Measurements from ENCODE around the gene DNAAF8.

The DNAAF8 gene

DNA sequence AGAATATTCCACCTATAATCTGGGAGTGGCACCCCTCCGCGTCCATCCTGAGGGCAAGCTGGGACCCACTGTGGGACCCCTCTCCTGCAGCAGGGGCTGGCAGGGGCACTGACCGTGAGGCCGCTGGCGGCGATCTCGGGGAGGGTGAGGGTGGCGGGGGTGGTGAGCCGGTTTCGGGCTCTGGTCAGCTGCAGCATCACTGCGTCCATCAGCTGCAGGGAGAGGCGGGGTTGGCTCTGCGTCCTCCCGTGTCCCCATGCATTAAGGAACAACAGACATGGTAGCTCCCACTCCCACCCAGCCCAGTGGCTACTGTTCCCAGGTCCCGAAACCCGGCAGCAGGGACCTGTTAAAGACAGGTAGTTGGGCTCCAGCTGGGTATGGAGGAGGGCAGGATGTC, 64.1 kb downstream of the DNAAF8 start:
- DNase-seq (ENCODE audit: insufficient read length, low spot score): no peak
- TF ChIP-seq, protein P1, sequence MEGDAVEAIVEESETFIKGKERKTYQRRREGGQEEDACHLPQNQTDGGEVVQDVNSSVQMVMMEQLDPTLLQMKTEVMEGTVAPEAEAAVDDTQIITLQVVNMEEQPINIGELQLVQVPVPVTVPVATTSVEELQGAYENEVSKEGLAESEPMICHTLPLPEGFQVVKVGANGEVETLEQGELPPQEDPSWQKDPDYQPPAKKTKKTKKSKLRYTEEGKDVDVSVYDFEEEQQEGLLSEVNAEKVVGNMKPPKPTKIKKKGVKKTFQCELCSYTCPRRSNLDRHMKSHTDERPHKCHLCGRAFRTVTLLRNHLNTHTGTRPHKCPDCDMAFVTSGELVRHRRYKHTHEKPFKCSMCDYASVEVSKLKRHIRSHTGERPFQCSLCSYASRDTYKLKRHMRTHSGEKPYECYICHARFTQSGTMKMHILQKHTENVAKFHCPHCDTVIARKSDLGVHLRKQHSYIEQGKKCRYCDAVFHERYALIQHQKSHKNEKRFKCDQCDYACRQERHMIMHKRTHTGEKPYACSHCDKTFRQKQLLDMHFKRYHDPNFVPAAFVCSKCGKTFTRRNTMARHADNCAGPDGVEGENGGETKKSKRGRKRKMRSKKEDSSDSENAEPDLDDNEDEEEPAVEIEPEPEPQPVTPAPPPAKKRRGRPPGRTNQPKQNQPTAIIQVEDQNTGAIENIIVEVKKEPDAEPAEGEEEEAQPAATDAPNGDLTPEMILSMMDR (IDR thresholded peaks at IDR 0.05; ENCODE audit: insufficient read depth, missing control alignments): no peak
- no peak for FAIRE-seq
